WTC11 (cell line): ENCODE results near the gene LAMA5.

Experiments
- CREB1 ChIP-seq: sonication (generic); formaldehyde crosslinking; IDR thresholded peaks from 2 replicates; pipeline ENCODE4 v1.8.0; 2023; ENCODE audit warnings: mild to moderate bottlenecking, missing genetic modification reagents
- FOXP1 ChIP-seq: sonication (generic); formaldehyde crosslinking; IDR thresholded peaks from 2 replicates; pipeline ENCODE4 v1.8.0; 2022; ENCODE audit warnings: missing genetic modification reagents, mild to moderate bottlenecking, moderate library complexity, borderline replicate concordance
- NFATC4 ChIP-seq: fragments of 250-450 bp; sonication (Bioruptor Pico); IDR thresholded peaks from 2 replicates; pipeline ENCODE4 v1.9.0; 2021; ENCODE audit warnings: mild to moderate bottlenecking
- NR2C2 ChIP-seq: sonication (generic); formaldehyde crosslinking; IDR thresholded peaks from 2 replicates; pipeline ENCODE4 v1.8.0; 2022; ENCODE audit warnings: mild to moderate bottlenecking, missing genetic modification reagents
- SP1 ChIP-seq: sonication (generic); formaldehyde crosslinking; conservative IDR thresholded peaks from 2 replicates; pipeline ENCODE4 v1.8.1; 2022; ENCODE audit warnings: missing genetic modification reagents
- TCF7 ChIP-seq: sonication (generic); formaldehyde crosslinking; IDR thresholded peaks from 2 replicates; pipeline ENCODE4 v1.8.0; 2022; ENCODE audit warnings: mild to moderate bottlenecking, low read depth, missing genetic modification reagents, moderate library complexity
- ZNF263 ChIP-seq: sonication (generic); formaldehyde crosslinking; IDR thresholded peaks from 2 replicates; pipeline ENCODE4 v1.8.1; 2022; ENCODE audit warnings: low read depth, mild to moderate bottlenecking, moderate library complexity, missing genetic modification reagents
- TF ChIP-seq, protein P1 (sequence below): fragments of 200-600 bp; IDR thresholded peaks from 2 replicates; pipeline ENCODE4 v1.8.0; 2022; ENCODE audit warnings: antibody characterized with exemption
- TF ChIP-seq, protein P2 (sequence below): sonication (generic); formaldehyde crosslinking; IDR thresholded peaks from 2 replicates; pipeline ENCODE4 v1.8.1; 2022; ENCODE audit warnings: low read depth, mild to moderate bottlenecking, moderate library complexity, missing genetic modification reagents, borderline replicate concordance
- TF ChIP-seq, protein P3 (sequence below): sonication (generic); formaldehyde crosslinking; IDR thresholded peaks from 2 replicates; pipeline ENCODE4 v1.8.0; 2023; ENCODE audit warnings: missing genetic modification reagents

- TF ChIP-seq, protein P1, sequence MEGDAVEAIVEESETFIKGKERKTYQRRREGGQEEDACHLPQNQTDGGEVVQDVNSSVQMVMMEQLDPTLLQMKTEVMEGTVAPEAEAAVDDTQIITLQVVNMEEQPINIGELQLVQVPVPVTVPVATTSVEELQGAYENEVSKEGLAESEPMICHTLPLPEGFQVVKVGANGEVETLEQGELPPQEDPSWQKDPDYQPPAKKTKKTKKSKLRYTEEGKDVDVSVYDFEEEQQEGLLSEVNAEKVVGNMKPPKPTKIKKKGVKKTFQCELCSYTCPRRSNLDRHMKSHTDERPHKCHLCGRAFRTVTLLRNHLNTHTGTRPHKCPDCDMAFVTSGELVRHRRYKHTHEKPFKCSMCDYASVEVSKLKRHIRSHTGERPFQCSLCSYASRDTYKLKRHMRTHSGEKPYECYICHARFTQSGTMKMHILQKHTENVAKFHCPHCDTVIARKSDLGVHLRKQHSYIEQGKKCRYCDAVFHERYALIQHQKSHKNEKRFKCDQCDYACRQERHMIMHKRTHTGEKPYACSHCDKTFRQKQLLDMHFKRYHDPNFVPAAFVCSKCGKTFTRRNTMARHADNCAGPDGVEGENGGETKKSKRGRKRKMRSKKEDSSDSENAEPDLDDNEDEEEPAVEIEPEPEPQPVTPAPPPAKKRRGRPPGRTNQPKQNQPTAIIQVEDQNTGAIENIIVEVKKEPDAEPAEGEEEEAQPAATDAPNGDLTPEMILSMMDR: no peak
- TF ChIP-seq, protein P2, sequence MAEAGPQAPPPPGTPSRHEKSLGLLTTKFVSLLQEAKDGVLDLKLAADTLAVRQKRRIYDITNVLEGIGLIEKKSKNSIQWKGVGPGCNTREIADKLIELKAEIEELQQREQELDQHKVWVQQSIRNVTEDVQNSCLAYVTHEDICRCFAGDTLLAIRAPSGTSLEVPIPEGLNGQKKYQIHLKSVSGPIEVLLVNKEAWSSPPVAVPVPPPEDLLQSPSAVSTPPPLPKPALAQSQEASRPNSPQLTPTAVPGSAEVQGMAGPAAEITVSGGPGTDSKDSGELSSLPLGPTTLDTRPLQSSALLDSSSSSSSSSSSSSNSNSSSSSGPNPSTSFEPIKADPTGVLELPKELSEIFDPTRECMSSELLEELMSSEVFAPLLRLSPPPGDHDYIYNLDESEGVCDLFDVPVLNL (CRISPR knock-in tag): no peak
- TF ChIP-seq ZNF263 (CRISPR knock-in tag): no peak
- no peak for TF ChIP-seq CREB1
- no peak for TF ChIP-seq FOXP1 (CRISPR knock-in tag)
- TF ChIP-seq TCF7 (CRISPR knock-in tag): no peak
- TF ChIP-seq SP1 (CRISPR knock-in tag): no peak
- no peak for TF ChIP-seq NR2C2 (CRISPR knock-in tag)
- TF ChIP-seq NFATC4 (CRISPR knock-in tag): no peak
- TF ChIP-seq, protein P3, sequence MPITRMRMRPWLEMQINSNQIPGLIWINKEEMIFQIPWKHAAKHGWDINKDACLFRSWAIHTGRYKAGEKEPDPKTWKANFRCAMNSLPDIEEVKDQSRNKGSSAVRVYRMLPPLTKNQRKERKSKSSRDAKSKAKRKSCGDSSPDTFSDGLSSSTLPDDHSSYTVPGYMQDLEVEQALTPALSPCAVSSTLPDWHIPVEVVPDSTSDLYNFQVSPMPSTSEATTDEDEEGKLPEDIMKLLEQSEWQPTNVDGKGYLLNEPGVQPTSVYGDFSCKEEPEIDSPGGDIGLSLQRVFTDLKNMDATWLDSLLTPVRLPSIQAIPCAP (CRISPR knock-in tag): no peak
These were observed 41.5 kb upstream of the LAMA5 start for GRCh38 chr20:62408640-62409039.
